ENCODE data around the gene ABCF1. TPM values are rescaled to one million over a fixed set of nuclear protein-coding genes. Genes with fewer than 3 reads are reported as not detected.

The ABCF1 gene
- total RNA-seq, 1 experiment from 2014 or later, result 73.7 TPM

- H3F3A ChIP-seq (ENCODE audit: insufficient read depth, low read depth), result peaks cover 71% of the 10 kb centered on the region
- no peaks in the 10 kb centered on the region for H3K27me3 ChIP-seq (ENCODE audit: insufficient read depth, low read depth)
- CTCF ChIA-PET, result interaction anchor here (0.6 to 3.6 kb wide), 3 partner anchors 17 to 544 kb away, joined by 3 to 8 read pairs (median 6); no protein-coding TSS in a partner anchor
- POLR2A ChIA-PET (ENCODE audit: unreplicated experiment), result interaction anchor here (0.5 to 0.9 kb wide), 18 partner anchors 17 to 848 kb away, joined by 3 to 48 read pairs (median 6); partner anchors contain the start of genes DHX16 and PRR3
- intact Hi-C loops (cut with micrococcal nuclease; ENCODE audit: unreplicated experiment), result no loop called here
- DNase-seq, result no peak
- no peaks in the 10 kb centered on the region for H3K9me2 ChIP-seq (ENCODE audit: insufficient read depth)
- peaks cover 28% of the 10 kb centered on the region for H3K36me3 ChIP-seq (ENCODE audit: low read depth)
- peaks cover 26% of the 10 kb centered on the region; the same call in 1 of the 2 replicates for H4K20me1 ChIP-seq (ENCODE audit: insufficient read depth)
- H2AFZ ChIP-seq, result no peak overlapping the region
- no TSS peak for BruUV-seq (replicated peaks)
- peaks cover 34% of the 10 kb centered on the region for H3K4me1 ChIP-seq (replicated peaks; ENCODE audit: insufficient read depth)
- no peaks in the 10 kb centered on the region for H3K9me3 ChIP-seq (ENCODE audit: insufficient read depth, low read depth)
- peak overlapping the region; percentile 86 for H3K27ac ChIP-seq
- H3K4me2 ChIP-seq, result peak overlapping the region; percentile 98
- TF ChIP-seq EZH2 (IDR thresholded peaks at IDR 0.05; ENCODE audit: low read depth) (no peak), CTCF (conservative IDR thresholded peaks at IDR 0.05) (no peak)
- peaks cover 43% of the 10 kb centered on the region for H3K79me2 ChIP-seq (ENCODE audit: low read depth)
- H3K4me3 ChIP-seq, result peak overlapping the region; percentile 87; the same call in 1 of the 2 replicates
Observed at GRCh38 chr6:30614044-30614842, 43.0 kb downstream of the ABCF1 start.

GRCh38 chr6:30614843-30615218 is 43.6 kb downstream of the ABCF1 start:
- peaks cover 26% of the 10 kb centered on the region; the same call in 1 of the 2 replicates for H4K20me1 ChIP-seq (ENCODE audit: insufficient read depth)
- H3K4me2 ChIP-seq, result peak overlapping the region; percentile 98
- peak; percentile 81 to 90 for DNase-seq
- peak overlapping the region; percentile 86 for H3K27ac ChIP-seq
- H3K9me3 ChIP-seq (ENCODE audit: insufficient read depth, low read depth), result no peaks in the 10 kb centered on the region
- no peaks in the 10 kb centered on the region for H3K27me3 ChIP-seq (ENCODE audit: insufficient read depth, low read depth)
- ChIA-PET CTCF (interaction anchor here (0.6 to 3.6 kb wide), 4 partner anchors 18 to 545 kb away, joined by 3 to 16 read pairs (median 7); no protein-coding TSS in a partner anchor), POLR2A (ENCODE audit: unreplicated experiment) (interaction anchor here (0.5 to 0.9 kb wide), 18 partner anchors 18 to 848 kb away, joined by 3 to 48 read pairs (median 6); partner anchors contain the start of genes ABCF1, DHX16 and PRR3)
- no peak overlapping the region for H2AFZ ChIP-seq
- H3K4me3 ChIP-seq, result peak overlapping the region; percentile 87
- TF ChIP-seq CTCF (conservative IDR thresholded peaks at IDR 0.05), result no peak
- TF ChIP-seq EZH2 (IDR thresholded peaks at IDR 0.05; ENCODE audit: low read depth), result no peak
- no TSS peak for BruUV-seq (replicated peaks)
- peaks cover 73% of the 10 kb centered on the region for H3F3A ChIP-seq (ENCODE audit: insufficient read depth, low read depth)
- intact Hi-C loops (cut with micrococcal nuclease; ENCODE audit: unreplicated experiment), result loop anchor here (1.0 kb wide), 1 partner anchor 24 kb away; no protein-coding TSS in a partner anchor
- peaks cover 49% of the 10 kb centered on the region for H3K79me2 ChIP-seq (ENCODE audit: low read depth)
- peaks cover 35% of the 10 kb centered on the region for H3K4me1 ChIP-seq (replicated peaks; ENCODE audit: insufficient read depth)
- H3K36me3 ChIP-seq (ENCODE audit: low read depth), result peaks cover 23% of the 10 kb centered on the region
- H3K9me2 ChIP-seq (ENCODE audit: insufficient read depth), result no peaks in the 10 kb centered on the region

- TF ChIP-seq EZH2 (IDR thresholded peaks at IDR 0.05; ENCODE audit: low read depth) (no peak), CTCF (conservative IDR thresholded peaks at IDR 0.05) (peak; percentile 23; the same call in 1 of the 2 replicates)
- H4K20me1 ChIP-seq (ENCODE audit: insufficient read depth), result peaks cover 26% of the 10 kb centered on the region; the same call in 1 of the 2 replicates
- peaks cover 49% of the 10 kb centered on the region for H3K79me2 ChIP-seq (ENCODE audit: low read depth)
- no peaks in the 10 kb centered on the region for H3K9me2 ChIP-seq (ENCODE audit: insufficient read depth)
- H3K27me3 ChIP-seq (ENCODE audit: insufficient read depth, low read depth), result no peaks in the 10 kb centered on the region
- peaks cover 35% of the 10 kb centered on the region for H3K4me1 ChIP-seq (replicated peaks; ENCODE audit: insufficient read depth)
- peaks cover 23% of the 10 kb centered on the region for H3K36me3 ChIP-seq (ENCODE audit: low read depth)
- no peaks in the 10 kb centered on the region for H3K9me3 ChIP-seq (ENCODE audit: insufficient read depth, low read depth)
- TSS peak; percentile 64 for BruUV-seq (replicated peaks)
- H3K4me3 ChIP-seq, result peak overlapping the region; percentile 87
- peak overlapping the region; percentile 86 for H3K27ac ChIP-seq
- CTCF ChIA-PET, result interaction anchor here (0.6 to 3.6 kb wide), 4 partner anchors 19 to 545 kb away, joined by 3 to 16 read pairs (median 7); no protein-coding TSS in a partner anchor
- peak; percentile 41 to 42 for DNase-seq
- POLR2A ChIA-PET (ENCODE audit: unreplicated experiment), result interaction anchor here (0.6 to 0.9 kb wide), 14 partner anchors 18 to 786 kb away, joined by 3 to 48 read pairs (median 8); partner anchors contain the start of genes ABCF1 and DHX16
- H3K4me2 ChIP-seq, result peak overlapping the region; percentile 98
- intact Hi-C loops (cut with micrococcal nuclease; ENCODE audit: unreplicated experiment), result loop anchor here (1.0 kb wide), 1 partner anchor 24 kb away; no protein-coding TSS in a partner anchor
- H2AFZ ChIP-seq, result no peak overlapping the region
- peaks cover 70% of the 10 kb centered on the region for H3F3A ChIP-seq (ENCODE audit: insufficient read depth, low read depth)
Observed at GRCh38 chr6:30615219-30615957, 44.1 kb downstream of the ABCF1 start.

All from PC-9 (cell line).